ENCODE measurements around the gene TTLL9.

TTLL9 gene

GRCh38 chr20:31894980-31895675, 24.7 kb downstream of the TTLL9 start:
- no peak overlapping the region for H3K27ac ChIP-seq
- TF ChIP-seq ZFX (IDR thresholded peaks at IDR 0.05), result no peak
- TF ChIP-seq CTCF (conservative IDR thresholded peaks at IDR 0.05), result no peak

GRCh38 chr20:31896049-31896448, 25.6 kb downstream of the TTLL9 start:
- no peak overlapping the region for H3K27ac ChIP-seq
- no peak for TF ChIP-seq CTCF (conservative IDR thresholded peaks at IDR 0.05)
- TF ChIP-seq ZFX (IDR thresholded peaks at IDR 0.05), result no peak

DNA sequence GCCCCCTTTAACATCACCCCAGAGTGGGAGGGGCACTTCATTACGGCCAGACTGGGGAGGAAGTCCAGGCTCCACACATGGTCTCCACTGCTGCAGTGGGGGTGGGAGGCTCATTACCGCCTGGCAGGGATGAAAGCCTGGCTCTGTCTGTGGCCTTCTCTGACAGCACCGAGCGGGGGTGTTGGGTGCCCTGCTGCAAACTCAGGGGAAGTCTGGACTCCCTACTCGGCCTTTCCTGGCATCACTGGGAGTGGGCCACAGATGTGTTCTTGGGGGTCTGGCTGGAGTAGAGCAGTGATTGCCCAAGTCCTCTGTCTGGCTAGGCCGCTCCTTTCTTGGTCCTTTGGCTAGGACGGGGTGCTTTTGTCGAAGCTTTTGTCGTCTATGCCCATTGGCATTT, 27.1 kb downstream of the TTLL9 start:
- TF ChIP-seq CTCF (conservative IDR thresholded peaks at IDR 0.05), result no peak
- no peak for TF ChIP-seq ZFX (IDR thresholded peaks at IDR 0.05)
- no peak overlapping the region for H3K27ac ChIP-seq

GRCh38 chr20:31901615-31902014, 31.2 kb downstream of the TTLL9 start:
- TF ChIP-seq CTCF (conservative IDR thresholded peaks at IDR 0.05), result no peak
- no peak for TF ChIP-seq ZFX (IDR thresholded peaks at IDR 0.05)
- H3K27ac ChIP-seq, result no peak overlapping the region

DNA sequence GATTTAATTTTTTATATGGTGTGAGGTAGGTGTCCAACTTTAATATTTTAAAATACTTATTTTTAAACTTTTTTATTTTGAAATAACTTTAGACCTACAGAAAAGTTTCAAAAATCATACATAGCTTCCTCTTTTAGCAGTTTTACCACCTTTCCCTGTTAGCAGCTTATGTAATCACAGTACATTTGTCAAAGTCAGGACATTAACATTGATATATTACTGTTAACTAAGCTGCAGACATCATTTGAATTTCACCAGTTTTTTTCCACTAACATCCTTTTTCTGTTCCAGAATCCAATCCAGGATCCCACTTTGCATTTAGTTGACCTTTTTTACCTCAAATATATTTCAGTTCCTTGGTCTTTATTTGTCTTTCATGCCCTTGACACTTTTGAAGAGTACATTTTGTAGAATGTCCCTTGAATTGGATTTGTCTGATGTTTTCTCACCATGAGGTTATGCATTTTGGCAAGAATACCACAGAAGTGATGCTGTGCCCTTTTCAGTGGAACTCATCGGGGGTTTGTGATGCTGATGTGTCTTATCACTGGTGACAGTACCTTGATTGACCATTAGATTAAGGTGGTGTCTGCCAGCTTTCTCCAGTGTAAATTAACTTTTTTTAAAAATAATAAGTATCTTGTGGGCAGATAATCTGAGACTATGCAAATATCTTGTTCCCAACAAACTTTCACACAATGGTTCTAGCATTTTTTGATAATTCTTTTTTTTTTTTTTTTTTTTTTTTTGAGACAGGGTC, 33.4 kb downstream of the TTLL9 start:
- H3K27ac ChIP-seq, result no peak overlapping the region
- TF ChIP-seq CTCF (conservative IDR thresholded peaks at IDR 0.05) (no peak), ZFX (IDR thresholded peaks at IDR 0.05) (no peak)

- TF ChIP-seq ZFX (IDR thresholded peaks at IDR 0.05), result no peak
- no peak for TF ChIP-seq CTCF (conservative IDR thresholded peaks at IDR 0.05)
- H3K27ac ChIP-seq, result no peak overlapping the region
These were observed 35.6 kb downstream of the TTLL9 start for GRCh38 chr20:31906001-31906400.

DNA sequence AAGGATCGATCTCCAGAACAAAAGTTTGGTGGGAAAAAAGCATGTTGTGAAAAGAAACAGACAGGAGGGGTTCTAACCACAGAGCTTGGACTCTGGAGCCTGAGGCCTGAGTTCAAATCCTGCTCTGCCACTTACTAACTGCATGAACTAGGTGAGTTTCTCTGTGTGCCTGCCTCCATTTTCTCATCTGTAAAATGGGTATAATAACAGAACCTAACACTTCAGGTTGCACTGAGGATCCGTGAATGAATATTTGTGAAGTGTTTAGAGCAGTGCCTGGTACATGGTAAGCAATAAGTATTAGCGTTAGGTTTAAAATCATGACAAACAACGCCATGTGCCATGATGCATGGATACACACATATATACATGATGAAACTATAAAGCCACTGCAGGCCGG, 36.6 kb downstream of the TTLL9 start:
- TF ChIP-seq ZFX (IDR thresholded peaks at IDR 0.05), result no peak
- no peak overlapping the region for H3K27ac ChIP-seq
